Measurements from ENCODE around the gene RIMS3.

The RIMS3 gene

DNA sequence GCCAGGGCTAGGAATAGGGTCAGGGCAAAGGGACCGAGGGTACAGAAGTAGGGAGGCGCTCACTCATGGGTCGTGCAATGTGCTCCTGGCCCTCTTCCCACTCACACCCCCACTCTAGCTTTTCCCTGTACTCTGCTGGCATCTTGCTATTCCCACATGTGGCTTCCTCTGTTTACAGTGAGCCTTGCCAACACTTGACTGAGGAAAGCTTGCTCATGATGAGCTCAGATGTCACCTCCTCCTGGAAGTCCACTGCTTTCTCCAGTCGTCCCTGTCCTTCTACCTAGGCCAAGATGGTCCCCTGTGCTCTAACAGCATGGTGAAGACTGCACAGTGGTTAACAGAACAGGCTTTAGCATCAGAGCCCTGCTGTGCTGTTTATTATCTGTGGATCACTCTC is 8.0 kb upstream of the RIMS3 start:
- Histone ChIP-seq H2AK5ac (ENCODE audit: low read length) (no peak overlapping the region), H3K4me2 (ENCODE audit: low read length) (no peak overlapping the region), H2BK120ac (ENCODE audit: low read depth, low read length) (no peak overlapping the region), H3K79me2 (ENCODE audit: control insufficient read depth, insufficient read depth, low read length) (no peaks in the 10 kb centered on the region), H3K4me3 (ENCODE audit: low read length) (no peak overlapping the region), H2BK5ac (ENCODE audit: low read length) (no peak overlapping the region), H3K56ac (ENCODE audit: low read length) (no peak overlapping the region), H3K23ac (ENCODE audit: low read length) (no peak overlapping the region), H3K79me1 (ENCODE audit: low read length) (no peaks in the 10 kb centered on the region), H3K18ac (ENCODE audit: low read length) (no peak overlapping the region), H3K27ac (ENCODE audit: low read depth, low read length) (no peak overlapping the region), H3K4ac (ENCODE audit: low read depth, low read length) (no peak overlapping the region), H3K27me3 (ENCODE audit: insufficient read depth, low read length, poor library complexity) (no peaks in the 10 kb centered on the region), H3K36me3 (ENCODE audit: control insufficient read depth, insufficient read depth, low read length) (no peaks in the 10 kb centered on the region), H3K9ac (ENCODE audit: low read length) (no peak overlapping the region), H3K4me1 (ENCODE audit: control insufficient read depth, low read depth, low read length) (no peaks in the 10 kb centered on the region), H4K5ac (ENCODE audit: low read length) (no peak overlapping the region), H4K8ac (ENCODE audit: low read depth, low read length) (no peak overlapping the region), H2BK15ac (replicated peaks; ENCODE audit: low read depth) (no peak overlapping the region)
- no CpG with 5 or more reads among the region's 4 CpGs for WGBS (ENCODE audit: extremely low coverage, insufficient coverage, low lambda C conversion rate)
- DNase-seq = no peak

DNA sequence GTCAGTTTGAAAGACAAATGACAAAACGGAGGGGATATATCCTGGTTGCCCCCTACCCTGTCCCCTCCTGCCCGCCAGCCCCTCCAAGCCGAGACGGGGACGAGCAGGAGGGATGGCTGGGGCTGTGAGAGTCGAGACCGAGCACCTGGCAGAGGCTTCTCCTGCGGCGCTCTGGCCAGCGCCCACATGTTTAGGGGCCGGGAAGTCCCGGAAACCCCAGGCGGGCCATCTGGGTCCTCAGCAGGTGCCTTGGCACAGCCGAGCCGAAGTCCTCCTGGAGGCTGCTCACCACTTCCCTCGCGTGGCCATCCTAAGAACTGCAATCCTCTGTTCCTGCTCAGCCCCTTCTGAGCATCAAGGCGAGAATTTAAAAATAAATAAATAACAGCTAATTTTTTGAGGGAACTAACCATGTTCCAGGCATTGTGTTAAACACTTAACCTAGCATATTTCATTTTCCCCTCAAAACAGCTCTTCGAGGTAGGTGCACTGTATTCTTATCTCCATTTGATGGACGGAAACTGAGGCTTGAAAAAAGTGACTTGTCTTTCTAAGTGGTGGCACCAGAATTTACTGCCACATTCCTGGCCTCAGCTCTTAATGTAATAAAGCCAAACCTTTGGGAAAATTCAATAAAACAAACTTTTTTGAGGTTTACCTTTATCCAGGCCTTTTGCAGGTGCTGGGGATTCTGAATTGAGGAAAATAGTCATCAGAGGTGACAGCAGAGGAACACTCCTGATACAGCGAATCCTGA is 3.5 kb upstream of the RIMS3 start:
- no peaks in the 10 kb centered on the region for H3K79me2 ChIP-seq (ENCODE audit: control insufficient read depth, insufficient read depth, low read length)
- WGBS (ENCODE audit: extremely low coverage, insufficient coverage, low lambda C conversion rate) = no CpG with 5 or more reads among the region's 21 CpGs
- H3K4ac ChIP-seq (ENCODE audit: low read depth, low read length) = no peak overlapping the region
- no peak overlapping the region for H2AK5ac ChIP-seq (ENCODE audit: low read length)
- H3K27ac ChIP-seq (ENCODE audit: low read depth, low read length) = no peak overlapping the region
- no peak overlapping the region for H3K56ac ChIP-seq (ENCODE audit: low read length)
- H3K4me2 ChIP-seq (ENCODE audit: low read length) = no peak overlapping the region
- no peaks in the 10 kb centered on the region for H3K4me1 ChIP-seq (ENCODE audit: control insufficient read depth, low read depth, low read length)
- no peaks in the 10 kb centered on the region for H3K79me1 ChIP-seq (ENCODE audit: low read length)
- H3K18ac ChIP-seq (ENCODE audit: low read length) = no peak overlapping the region
- no peak overlapping the region for H3K4me3 ChIP-seq (ENCODE audit: low read length)
- H4K5ac ChIP-seq (ENCODE audit: low read length) = no peak overlapping the region
- H2BK15ac ChIP-seq (replicated peaks; ENCODE audit: low read depth) = no peak overlapping the region
- H4K8ac ChIP-seq (ENCODE audit: low read depth, low read length) = no peak overlapping the region
- H3K27me3 ChIP-seq (ENCODE audit: insufficient read depth, low read length, poor library complexity) = no peaks in the 10 kb centered on the region
- no peak overlapping the region for H3K9ac ChIP-seq (ENCODE audit: low read length)
- no peak overlapping the region for H3K23ac ChIP-seq (ENCODE audit: low read length)
- DNase-seq = peak; percentile 67
- H2BK5ac ChIP-seq (ENCODE audit: low read length) = no peak overlapping the region
- no peak overlapping the region for H2BK120ac ChIP-seq (ENCODE audit: low read depth, low read length)
- H3K36me3 ChIP-seq (ENCODE audit: control insufficient read depth, insufficient read depth, low read length) = no peaks in the 10 kb centered on the region

DNA sequence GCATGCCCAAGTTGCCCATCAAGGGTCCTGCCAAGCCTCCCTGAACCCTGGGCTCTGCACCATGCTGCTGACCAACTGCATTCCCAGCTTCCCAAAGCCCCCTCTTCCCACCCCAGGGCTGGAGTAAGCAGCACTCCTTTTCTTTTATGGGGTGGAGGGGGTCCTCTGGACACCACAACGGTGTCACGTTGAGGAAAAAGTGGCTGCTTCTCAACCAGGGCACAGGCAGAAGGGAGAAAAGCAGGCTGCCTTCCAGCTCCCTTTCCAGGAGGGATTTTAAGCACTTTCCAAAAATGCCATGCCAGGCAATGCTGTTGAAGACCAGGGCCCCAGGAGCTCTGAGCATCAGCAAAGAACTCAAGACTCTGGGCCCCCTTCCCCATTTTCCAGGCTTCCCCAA is 691 bp downstream of the RIMS3 start:
- H3K79me2 ChIP-seq (ENCODE audit: control insufficient read depth, insufficient read depth, low read length) = no peaks in the 10 kb centered on the region
- no peak for DNase-seq
- peak overlapping the region; percentile 5 for H3K4me2 ChIP-seq (ENCODE audit: low read length)
- peaks cover 3% of the 10 kb centered on the region for H3K4me1 ChIP-seq (ENCODE audit: control insufficient read depth, low read depth, low read length)
- H3K9ac ChIP-seq (ENCODE audit: low read length) = peak overlapping the region; percentile 58
- H2BK15ac ChIP-seq (replicated peaks; ENCODE audit: low read depth) = no peak overlapping the region
- peak overlapping the region; percentile 72 for H3K23ac ChIP-seq (ENCODE audit: low read length)
- no peak overlapping the region for H4K8ac ChIP-seq (ENCODE audit: low read depth, low read length)
- no peak overlapping the region for H4K5ac ChIP-seq (ENCODE audit: low read length)
- H2AK5ac ChIP-seq (ENCODE audit: low read length) = peak overlapping the region; percentile 64
- H3K18ac ChIP-seq (ENCODE audit: low read length) = no peak overlapping the region
- H3K4me3 ChIP-seq (ENCODE audit: low read length) = peak overlapping the region; percentile 15
- no peaks in the 10 kb centered on the region for H3K79me1 ChIP-seq (ENCODE audit: low read length)
- H2BK120ac ChIP-seq (ENCODE audit: low read depth, low read length) = no peak overlapping the region
- no peak overlapping the region for H3K4ac ChIP-seq (ENCODE audit: low read depth, low read length)
- H3K56ac ChIP-seq (ENCODE audit: low read length) = peak overlapping the region; percentile 88
- no CpG with 5 or more reads among the region's 2 CpGs for WGBS (ENCODE audit: extremely low coverage, insufficient coverage, low lambda C conversion rate)
- H3K27me3 ChIP-seq (ENCODE audit: insufficient read depth, low read length, poor library complexity) = no peaks in the 10 kb centered on the region
- no peaks in the 10 kb centered on the region for H3K36me3 ChIP-seq (ENCODE audit: control insufficient read depth, insufficient read depth, low read length)
- H3K27ac ChIP-seq (ENCODE audit: low read depth, low read length) = no peak overlapping the region
- H2BK5ac ChIP-seq (ENCODE audit: low read length) = no peak overlapping the region

DNA sequence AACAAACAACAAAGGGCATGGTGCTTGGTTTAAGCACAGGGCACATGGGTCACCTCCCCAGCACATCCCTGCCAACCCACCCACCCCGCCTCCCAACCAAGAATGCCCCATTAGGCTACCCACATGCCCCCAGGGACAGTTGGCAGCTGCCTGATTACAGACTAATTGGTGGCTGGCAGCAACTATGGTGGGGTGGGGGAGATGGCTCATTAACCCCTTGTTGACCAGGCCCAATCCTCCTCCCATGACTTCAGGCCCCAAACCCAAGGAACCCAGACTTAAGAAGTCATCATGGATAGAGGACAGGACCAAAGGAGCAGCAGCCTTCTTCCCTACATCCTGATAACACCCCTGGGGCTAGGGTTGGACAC is 1.3 kb downstream of the RIMS3 start:
- Histone ChIP-seq H2BK15ac (replicated peaks; ENCODE audit: low read depth) (no peak overlapping the region), H3K27ac (ENCODE audit: low read depth, low read length) (no peak overlapping the region), H3K79me1 (ENCODE audit: low read length) (no peaks in the 10 kb centered on the region), H3K4ac (ENCODE audit: low read depth, low read length) (peak overlapping the region; percentile 47), H2BK120ac (ENCODE audit: low read depth, low read length) (no peak overlapping the region), H3K23ac (ENCODE audit: low read length) (no peak overlapping the region), H3K18ac (ENCODE audit: low read length) (no peak overlapping the region), H3K79me2 (ENCODE audit: control insufficient read depth, insufficient read depth, low read length) (no peaks in the 10 kb centered on the region), H3K9ac (ENCODE audit: low read length) (no peak overlapping the region), H3K4me2 (ENCODE audit: low read length) (no peak overlapping the region), H3K4me1 (ENCODE audit: control insufficient read depth, low read depth, low read length) (peaks cover 3% of the 10 kb centered on the region), H2AK5ac (ENCODE audit: low read length) (peak overlapping the region; percentile 64), H3K4me3 (ENCODE audit: low read length) (no peak overlapping the region), H3K56ac (ENCODE audit: low read length) (peak overlapping the region; percentile 5), H4K5ac (ENCODE audit: low read length) (no peak overlapping the region), H3K36me3 (ENCODE audit: control insufficient read depth, insufficient read depth, low read length) (no peaks in the 10 kb centered on the region), H4K8ac (ENCODE audit: low read depth, low read length) (no peak overlapping the region), H3K27me3 (ENCODE audit: insufficient read depth, low read length, poor library complexity) (no peaks in the 10 kb centered on the region), H2BK5ac (ENCODE audit: low read length) (no peak overlapping the region)
- no peak for DNase-seq
- WGBS (ENCODE audit: extremely low coverage, insufficient coverage, low lambda C conversion rate) = no CpG with 5 or more reads among the region's 1 CpG

DNA sequence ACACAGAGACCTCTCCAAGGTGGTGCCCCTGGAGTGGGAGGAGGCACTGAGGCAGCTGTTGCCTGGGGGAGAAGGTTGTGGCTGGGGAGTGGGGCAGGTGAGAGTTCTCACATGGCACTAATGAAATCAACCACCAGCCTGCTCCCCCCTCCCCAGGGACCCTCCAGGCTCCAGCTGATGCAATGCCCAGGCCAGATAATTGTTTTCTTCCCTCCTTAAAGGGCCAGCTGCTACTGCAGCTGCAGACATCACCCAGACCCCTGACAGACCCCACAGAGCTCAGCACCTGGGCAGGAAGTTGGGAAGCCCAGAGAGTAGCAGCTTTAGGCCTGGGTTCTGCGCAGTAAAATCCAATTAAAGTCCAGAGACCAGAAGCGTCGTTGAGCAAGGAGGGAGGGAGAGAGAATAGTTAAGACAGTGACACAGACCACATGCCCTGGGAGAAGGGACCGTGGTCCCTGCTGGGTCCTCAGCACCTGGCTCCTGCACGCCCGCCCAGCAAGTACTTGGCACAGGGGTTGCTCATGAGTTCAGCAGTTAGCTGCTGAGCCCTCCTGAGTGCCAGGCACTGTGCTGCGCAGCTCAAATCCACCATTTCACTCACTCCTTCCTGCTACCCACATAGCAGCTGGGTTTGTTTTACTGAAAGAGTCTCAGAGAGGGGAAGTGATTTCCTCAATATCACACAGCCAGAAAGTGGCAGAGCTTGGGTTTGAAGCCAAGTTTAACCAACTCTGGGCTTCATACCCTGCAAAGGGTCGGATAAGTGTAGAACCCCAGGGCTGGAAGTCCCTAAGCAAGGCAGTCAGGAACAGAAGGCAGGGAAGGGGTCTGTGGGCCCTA is 1.9 kb downstream of the RIMS3 start:
- Histone ChIP-seq H3K79me2 (ENCODE audit: control insufficient read depth, insufficient read depth, low read length) (no peaks in the 10 kb centered on the region), H3K27me3 (ENCODE audit: insufficient read depth, low read length, poor library complexity) (no peaks in the 10 kb centered on the region), H3K4me2 (ENCODE audit: low read length) (no peak overlapping the region), H2BK120ac (ENCODE audit: low read depth, low read length) (no peak overlapping the region), H3K79me1 (ENCODE audit: low read length) (no peaks in the 10 kb centered on the region), H3K9ac (ENCODE audit: low read length) (no peak overlapping the region), H2AK5ac (ENCODE audit: low read length) (no peak overlapping the region), H2BK15ac (replicated peaks; ENCODE audit: low read depth) (no peak overlapping the region), H3K18ac (ENCODE audit: low read length) (no peak overlapping the region), H2BK5ac (ENCODE audit: low read length) (no peak overlapping the region), H4K5ac (ENCODE audit: low read length) (no peak overlapping the region), H3K27ac (ENCODE audit: low read depth, low read length) (no peak overlapping the region), H3K56ac (ENCODE audit: low read length) (peak overlapping the region; percentile 63), H3K23ac (ENCODE audit: low read length) (no peak overlapping the region), H3K4me1 (ENCODE audit: control insufficient read depth, low read depth, low read length) (peaks cover 3% of the 10 kb centered on the region), H3K4ac (ENCODE audit: low read depth, low read length) (peak overlapping the region; percentile 47), H3K4me3 (ENCODE audit: low read length) (no peak overlapping the region), H3K36me3 (ENCODE audit: control insufficient read depth, insufficient read depth, low read length) (no peaks in the 10 kb centered on the region), H4K8ac (ENCODE audit: low read depth, low read length) (no peak overlapping the region)
- no CpG with 5 or more reads among the region's 8 CpGs for WGBS (ENCODE audit: extremely low coverage, insufficient coverage, low lambda C conversion rate)
- peak; percentile 45 for DNase-seq
